Stomach (tissue), 4 donors: ENCODE measurements around the gene GATB.

Source experiments
- CTCF ChIP-seq, 7 experiments: fragments of 450-650 bp in 4 of 7; fragments of 200-600 bp in 3 of 7; sonication (generic) in 3 of 7; IDR thresholded peaks; one replicate each; pipeline ENCODE4 v1.5.1; 2016 to 2019; ENCODE audit warnings: antibody characterized with exemption in 7 of 7, control low read depth in 2 of 7, mild to moderate bottlenecking in 1 of 7
- EP300 ChIP-seq: sonication (generic); formaldehyde crosslinking; IDR thresholded peaks from one replicate; pipeline ENCODE4 v1.6.1; 2017; ENCODE audit warnings: antibody characterized with exemption
- POLR2A ChIP-seq, 4 donors: fragments of 450-650 bp; IDR thresholded peaks; one replicate each; pipeline ENCODE4 v1.6.1; 2016; ENCODE audit warnings: antibody characterized with exemption in 4 of 4, control low read depth in 2 of 4, mild to moderate bottlenecking in 1 of 4, moderate library complexity in 1 of 4
- POLR2AphosphoS5 ChIP-seq, 3 donors: sonication (generic); formaldehyde crosslinking; IDR thresholded peaks; one replicate each; pipeline ENCODE4 v1.6.1; 2016; ENCODE audit warnings: antibody characterized with exemption in 3 of 3

- TF ChIP-seq CTCF (IDR thresholded peaks at IDR 0.05) (no peak), POLR2A (IDR thresholded peaks at IDR 0.05) (no peak), POLR2AphosphoS5 (IDR thresholded peaks at IDR 0.05) (no peak), EP300 (no peak)
Measured at GRCh38 chr4:151692821-151693673, 67.8 kb downstream of the GATB start.
